Lower leg skin (tissue), 3 donors: Measurements from ENCODE around the gene ABHD1.
"Not testable (repeated sequence)": the region's sequence is repeated elsewhere in the genome, so short reads cannot be mapped to it uniquely, and the experiment has no call there.

Experiments
- CTCF ChIP-seq, 3 donors: fragments of 450-650 bp; IDR thresholded peaks; one replicate each; pipeline ENCODE4 v1.5.1; 2016; ENCODE audit warnings: antibody characterized with exemption in 3 of 3, mild to moderate bottlenecking in 3 of 3, moderate library complexity in 2 of 3
- POLR2A ChIP-seq, 2 donors: fragments of 450-650 bp; IDR thresholded peaks; one replicate each; pipeline ENCODE4 v1.6.1; 2016 to 2017; ENCODE audit warnings: antibody characterized with exemption in 2 of 2, mild to moderate bottlenecking in 1 of 2, moderate library complexity in 1 of 2

- TF ChIP-seq CTCF, POLR2A (IDR thresholded peaks at IDR 0.05): not testable (repeated sequence)
Observed at GRCh38 chr2:27175781-27176180, 52.2 kb downstream of the ABHD1 start.
